Mononuclear cell (primary cell): ENCODE results near the gene MUC22. TPM values are rescaled to one million over a fixed set of nuclear protein-coding genes. Genes with fewer than 3 reads are reported as not detected.

Source experiments
- H3K27me3 ChIP-seq: 2 replicates; pipeline ENCODE4 v1.6.0; 2011; ENCODE audit warnings: low read length, control low read depth; ENCODE audit not compliant: insufficient read depth
- H3K4me1 ChIP-seq: 2 replicates; pipeline ENCODE4 v1.5.1; 2011; ENCODE audit warnings: mild to moderate bottlenecking, low read length, control low read depth; ENCODE audit not compliant: insufficient read depth
- H3K4me3 ChIP-seq: 2 replicates; pipeline ENCODE4 v1.5.1; 2011; ENCODE audit warnings: mild to moderate bottlenecking, low read length, moderate library complexity
- H3K9me3 ChIP-seq: 2 replicates; pipeline ENCODE4 v1.5.1; 2011; ENCODE audit warnings: low read depth, mild to moderate bottlenecking, control low read depth, low read length
- total RNA-seq: library from RNA; depleted of rRNA; stranded (reverse); fragments of >200 nt; gene quantifications from one replicate; pipeline ENCODE4 v1.2.3, GENCODE V29; 2012

The MUC22 gene
- total RNA-seq, 1 donor, result not detected

- Histone ChIP-seq H3K4me3 (no peak overlapping the region), H3K4me1 (no peaks in the 10 kb centered on the region), H3K9me3 (no peaks in the 10 kb centered on the region), H3K27me3 (no peaks in the 10 kb centered on the region)
Measured at GRCh38 chr6:31068669-31069340, 58.5 kb downstream of the MUC22 start.

- Histone ChIP-seq H3K9me3 (no peaks in the 10 kb centered on the region), H3K4me3 (no peak overlapping the region), H3K27me3 (no peaks in the 10 kb centered on the region), H3K4me1 (no peaks in the 10 kb centered on the region)
Measured at GRCh38 chr6:31070711-31071197, 60.5 kb downstream of the MUC22 start.

- Histone ChIP-seq H3K9me3 (no peaks in the 10 kb centered on the region), H3K4me1 (peaks cover under 1% of the 10 kb centered on the region), H3K4me3 (no peak overlapping the region), H3K27me3 (no peaks in the 10 kb centered on the region)
Measured at GRCh38 chr6:31074401-31074800, 64.1 kb downstream of the MUC22 start.

- Histone ChIP-seq H3K27me3 (no peaks in the 10 kb centered on the region), H3K9me3 (no peaks in the 10 kb centered on the region), H3K4me1 (peaks cover 8% of the 10 kb centered on the region), H3K4me3 (no peak overlapping the region)
Measured at GRCh38 chr6:31075528-31075927, 65.3 kb downstream of the MUC22 start.

GRCh38 chr6:31076611-31077010 is 66.3 kb downstream of the MUC22 start:
- Histone ChIP-seq H3K27me3 (no peaks in the 10 kb centered on the region), H3K4me1 (peaks cover 8% of the 10 kb centered on the region), H3K4me3 (no peak overlapping the region), H3K9me3 (no peaks in the 10 kb centered on the region)

- H3K4me1 ChIP-seq, result peaks cover 8% of the 10 kb centered on the region
- H3K4me3 ChIP-seq, result no peak overlapping the region
- no peaks in the 10 kb centered on the region for H3K27me3 ChIP-seq
- no peaks in the 10 kb centered on the region for H3K9me3 ChIP-seq
Measured at GRCh38 chr6:31079656-31080261, 69.5 kb downstream of the MUC22 start.

GRCh38 chr6:31081872-31082271 is 71.6 kb downstream of the MUC22 start:
- Histone ChIP-seq H3K27me3 (peaks cover under 1% of the 10 kb centered on the region), H3K4me3 (no peak overlapping the region), H3K4me1 (peaks cover 8% of the 10 kb centered on the region), H3K9me3 (no peaks in the 10 kb centered on the region)

- Histone ChIP-seq H3K9me3 (no peaks in the 10 kb centered on the region), H3K4me3 (no peak overlapping the region), H3K4me1 (peaks cover 8% of the 10 kb centered on the region), H3K27me3 (peaks cover 3% of the 10 kb centered on the region)
Measured at GRCh38 chr6:31083742-31084354, 73.6 kb downstream of the MUC22 start.

Other genes starting within 250 kb of the MUC22 start
- 2.5 TPM for gene DDR1, start 126.0 kb upstream of the MUC22 start, total RNA-seq
- 2.8 TPM for gene GTF2H4, start 102.3 kb upstream of the MUC22 start, total RNA-seq
- 10.0 TPM for gene VARS2, start 96.2 kb upstream of the MUC22 start, total RNA-seq
- gene SFTA2, start 78.3 kb upstream of the MUC22 start, total RNA-seq, result not detected
- not detected for gene MUCL3, start 69.5 kb upstream of the MUC22 start, total RNA-seq
- not detected for gene MUC21, start 26.8 kb upstream of the MUC22 start, total RNA-seq
- not detected for gene C6orf15, start 102.1 kb downstream of the MUC22 start, total RNA-seq
- gene PSORS1C1, start 104.3 kb downstream of the MUC22 start, total RNA-seq, result not detected
- gene CDSN, start 110.0 kb downstream of the MUC22 start, total RNA-seq, result not detected
- gene PSORS1C2, start 128.6 kb downstream of the MUC22 start, total RNA-seq, result not detected
- gene CCHCR1, start 147.3 kb downstream of the MUC22 start, total RNA-seq, result 4.3 TPM
- gene TCF19, start 148.1 kb downstream of the MUC22 start, total RNA-seq, result 1.9 TPM
- not detected for gene POU5F1, start 160.2 kb downstream of the MUC22 start, total RNA-seq